H1 (cell line): ENCODE data around the gene LIFR. TPM values are rescaled to one million over a fixed set of nuclear protein-coding genes. Genes with fewer than 3 reads are reported as not detected.

Source experiments
- CTCF ChIA-PET: fragments of 300-600 bp; sonication (Branson Sonifier 250); formaldehyde crosslinking; loops from one replicate; lab custom pipeline; 2021; ENCODE audit not compliant: partially characterized antibody; lab: Charles Lee
- POLR2A ChIA-PET: fragments of 300-600 bp; sonication (Branson Sonifier 250); formaldehyde crosslinking; loops from one replicate; lab custom pipeline; 2021; ENCODE audit warnings: inconsistent platforms; ENCODE audit not compliant: partially characterized antibody; lab: Charles Lee
- DNase-seq, 2 experiments: peaks; one replicate each; pipeline versions ENCODE4 v3.0.0 to v3.0.0-alpha.2; 2010 to 2022; ENCODE audit warnings: low spot score in 2 of 2, low read depth in 1 of 2, mixed read lengths in 1 of 2
- FAIRE-seq: peaks from 2 replicates; lab custom pipeline; 2011; peaks lifted over from hg19 to GRCh38; lab: Jason Lieb, UNC
- H2AFZ ChIP-seq: 2 replicates; pipeline ENCODE4 v1.8.1; 2012; ENCODE audit warnings: low read length, inconsistent platforms
- H2AK5ac ChIP-seq: 2 replicates; pipeline ENCODE4 v1.6.1; 2013; ENCODE audit warnings: low read depth, low read length
- H2BK120ac ChIP-seq: replicated peaks from 2 replicates; pipeline ENCODE3; 2013; ENCODE audit warnings: low read depth, low read length, inconsistent platforms
- H2BK12ac ChIP-seq: 2 replicates; pipeline ENCODE4 v1.6.1; 2013; ENCODE audit warnings: low read depth, low read length
- H2BK15ac ChIP-seq: 2 replicates; pipeline ENCODE4 v1.6.1; 2013; ENCODE audit warnings: low read length
- H2BK20ac ChIP-seq: 2 replicates; pipeline ENCODE4 v1.6.1; 2013; ENCODE audit warnings: low read length
- H2BK5ac ChIP-seq: 2 replicates; pipeline ENCODE4 v1.6.1; 2013; ENCODE audit warnings: low read depth, low read length
- H3K14ac ChIP-seq: 2 replicates; pipeline ENCODE4 v1.6.1; 2013; ENCODE audit warnings: inconsistent platforms; ENCODE audit not compliant: insufficient read length
- H3K18ac ChIP-seq: 2 replicates; pipeline ENCODE4 v1.6.1; 2013; ENCODE audit warnings: low read length; ENCODE audit errors: extremely low read depth
- H3K23ac ChIP-seq: 2 replicates; pipeline ENCODE4 v1.6.1; 2013; ENCODE audit warnings: inconsistent platforms; ENCODE audit not compliant: insufficient read length
- H3K23me2 ChIP-seq: 2 replicates; pipeline ENCODE4 v1.6.1; 2013; ENCODE audit warnings: low read depth, low read length
- H3K27ac ChIP-seq: 2 replicates; pipeline ENCODE4 v1.6.1; 2011; ENCODE audit warnings: low read depth, low read length, inconsistent platforms
- H3K27me3 ChIP-seq, 4 experiments: replicated peaks in 1 of 4; 1 replicate in 1 of 4; 2 replicates in 3 of 4; pipeline versions ENCODE4 v1.6.1 to v1.8.1; 2011 to 2013; ENCODE audit warnings: low read length in 3 of 4, mild to moderate bottlenecking in 3 of 4, inconsistent platforms in 2 of 4, mixed read lengths in 2 of 4, moderate library complexity in 1 of 4; ENCODE audit not compliant: control insufficient read depth in 3 of 4, insufficient read depth in 3 of 4; ENCODE audit errors: extremely low read depth in 1 of 4
- H3K36me3 ChIP-seq, 4 experiments: 2 replicates each; pipeline versions ENCODE4 v1.6.1 to v1.8.1; 2011 to 2013; ENCODE audit warnings: mild to moderate bottlenecking in 4 of 4, low read length in 3 of 4, moderate library complexity in 2 of 4, control low read depth in 1 of 4, inconsistent platforms in 1 of 4; ENCODE audit not compliant: insufficient read depth in 4 of 4, control insufficient read depth in 2 of 4
- H3K4ac ChIP-seq: replicated peaks from 2 replicates; pipeline ENCODE3; 2013; ENCODE audit warnings: low read length, low read depth, mixed read lengths, inconsistent platforms; ENCODE audit not compliant: insufficient read length
- H3K4me1 ChIP-seq, 4 experiments: replicated peaks in 1 of 4; 1 replicate in 1 of 4; 2 replicates in 3 of 4; pipeline versions ENCODE4 v1.6.1 to v1.8.1; 2011 to 2013; ENCODE audit warnings: low read length in 3 of 4, inconsistent platforms in 2 of 4, mixed read lengths in 1 of 4; ENCODE audit not compliant: insufficient read depth in 4 of 4, control insufficient read depth in 3 of 4
- H3K4me2 ChIP-seq, 2 experiments: 2 replicates each; pipeline versions ENCODE4 v1.6.1 to v1.8.1; 2011 to 2013; ENCODE audit warnings: low read depth in 2 of 2, low read length in 2 of 2, control low read depth in 1 of 2, inconsistent platforms in 1 of 2, mild to moderate bottlenecking in 1 of 2; ENCODE audit not compliant: insufficient read depth in 1 of 2
- H3K4me3 ChIP-seq, 4 experiments: fragments of 200-600, 300-600 bp in 1 of 4; sonication (generic), shearing (Covaris generic), sonication (Bioruptor Twin) in 1 of 4; 2 replicates each; pipeline versions ENCODE4 v1.5.1 to v1.8.1; 2011 to 2016; ENCODE audit warnings: low read length in 4 of 4, low read depth in 3 of 4, control low read depth in 2 of 4, inconsistent platforms in 2 of 4, mild to moderate bottlenecking in 2 of 4, mixed read lengths in 1 of 4, moderate library complexity in 1 of 4; ENCODE audit not compliant: insufficient read depth in 2 of 4; ENCODE audit errors: extremely low read depth in 1 of 4
- H3K56ac ChIP-seq: replicated peaks from 2 replicates; pipeline ENCODE3; 2013; ENCODE audit warnings: low read depth, mild to moderate bottlenecking, mixed read lengths, low read length, inconsistent platforms; ENCODE audit not compliant: insufficient read length
- H3K79me1 ChIP-seq: 2 replicates; pipeline ENCODE4 v1.6.1; 2013; ENCODE audit warnings: low read depth, low read length, control low read depth
- H3K79me2 ChIP-seq, 2 experiments: 2 replicates each; pipeline versions ENCODE4 v1.6.1 to v1.8.1; 2012 to 2013; ENCODE audit warnings: low read length in 2 of 2, mild to moderate bottlenecking in 2 of 2, inconsistent platforms in 1 of 2; ENCODE audit not compliant: insufficient read depth in 2 of 2, control insufficient read depth in 1 of 2
- H3K9ac ChIP-seq, 4 experiments: replicated peaks in 1 of 4; 1 replicate in 1 of 4; 2 replicates in 3 of 4; pipeline versions ENCODE4 v1.6.1 to v1.8.1; 2011 to 2013; ENCODE audit warnings: low read depth in 3 of 4, low read length in 3 of 4, control low read depth in 2 of 4, mild to moderate bottlenecking in 2 of 4, moderate library complexity in 2 of 4, inconsistent platforms in 1 of 4; ENCODE audit errors: extremely low read depth in 1 of 4
- H3K9me3 ChIP-seq, 2 experiments: 2 replicates each; pipeline versions ENCODE4 v1.6.1 to v1.8.1; 2012 to 2013; ENCODE audit warnings: mild to moderate bottlenecking in 2 of 2, moderate library complexity in 2 of 2, control low read depth in 1 of 2, inconsistent platforms in 1 of 2, low read depth in 1 of 2, low read length in 1 of 2, mixed read lengths in 1 of 2; ENCODE audit not compliant: insufficient read depth in 2 of 2
- H4K20me1 ChIP-seq, 2 experiments: replicated peaks in 1 of 2; 2 replicates each; pipeline versions ENCODE3 to v1.8.1; 2011 to 2013; ENCODE audit warnings: inconsistent platforms in 2 of 2, low read length in 2 of 2, mild to moderate bottlenecking in 1 of 2; ENCODE audit not compliant: insufficient read depth in 2 of 2, control insufficient read depth in 1 of 2
- H4K5ac ChIP-seq: 2 replicates; pipeline ENCODE4 v1.6.1; 2013; ENCODE audit warnings: low read length, low read depth, mixed read lengths, inconsistent platforms; ENCODE audit not compliant: insufficient read length
- H4K8ac ChIP-seq: 2 replicates; pipeline ENCODE4 v1.8.0; 2013; ENCODE audit warnings: mild to moderate bottlenecking, moderate library complexity, low read length, inconsistent platforms; ENCODE audit not compliant: insufficient read depth; ENCODE audit errors: extremely low read depth
- H4K91ac ChIP-seq: replicated peaks from 2 replicates; pipeline ENCODE3; 2013; ENCODE audit warnings: low read length, mixed read lengths, inconsistent platforms; ENCODE audit not compliant: insufficient read length
- CREB1 ChIP-seq: IDR thresholded peaks from 2 replicates; pipeline ENCODE4 v1.6.1; 2012; ENCODE audit warnings: inconsistent platforms
- EZH2 ChIP-seq: fragments of 200-600 bp; sonication (generic); IDR thresholded peaks from 2 replicates; pipeline ENCODE4 v1.7.1; 2012; ENCODE audit warnings: low read depth, mild to moderate bottlenecking, moderate library complexity, low read length, inconsistent platforms; ENCODE audit not compliant: severe bottlenecking
- GTF2F1 ChIP-seq: IDR thresholded peaks from 2 replicates; pipeline ENCODE4 v1.6.1; 2012; ENCODE audit warnings: low read depth, low read length, improper control_type of control experiment, borderline replicate concordance
- POU5F1 ChIP-seq: IDR thresholded peaks from 2 replicates; pipeline ENCODE4 v1.6.1; 2011; ENCODE audit warnings: low read depth, mild to moderate bottlenecking, low read length, moderate library complexity
- SP2 ChIP-seq: IDR thresholded peaks from 2 replicates; pipeline ENCODE4 v1.6.1; 2012; ENCODE audit warnings: mild to moderate bottlenecking, low read length, inconsistent platforms
- YY1 ChIP-seq: IDR thresholded peaks from 2 replicates; pipeline ENCODE4 v1.6.1; 2011; ENCODE audit warnings: low read depth, mild to moderate bottlenecking, low read length
- WGBS, 2 experiments: shearing (Covaris generic) in 1 of 2; methylation state at CpG; one replicate each; pipeline versions ENCODE4 v1.1.6 to v1.1.7; 2013 to 2015; ENCODE audit warnings: low lambda C conversion rate in 2 of 2, mixed read lengths in 2 of 2, inconsistent platforms in 1 of 2, low coverage in 1 of 2, missing lambda C conversion rate in 1 of 2; ENCODE audit not compliant: insufficient replicate concordance in 2 of 2, insufficient coverage in 1 of 2, insufficient read length in 1 of 2; ENCODE audit errors: extremely low coverage in 1 of 2, missing lambda C conversion rate in 1 of 2; 5-methylcytosine and 5-hydroxymethylcytosine counted together
- polyA plus RNA-seq, 7 experiments: library from polyadenylated mRNA; depleted of rRNA in 3 of 7; stranded (reverse) in 5 of 7; unstranded in 2 of 7; fragments of >200 nt in 5 of 7; fragments of 200-250 nt in 2 of 7; gene quantifications; 1 replicate in 5 of 7; 2 replicates in 1 of 7; 4 replicates in 1 of 7; pipeline versions ENCODE4 v1.2.1 to v1.2.3, GENCODE V29; 2011 to 2013; ENCODE audit warnings: missing spikeins in 2 of 7, mixed read lengths in 2 of 7
- total RNA-seq: library from RNA; stranded (reverse); fragmentation: NEBNext Ultra II Directional; extraction: Animal tissue kit (Norgen Biotek cat#: 25700); gene quantifications from 2 replicates; pipeline ENCODE4 v1.2.1, GENCODE V29; 2021
- TF ChIP-seq, protein P1 (sequence below): IDR thresholded peaks from 2 replicates; pipeline ENCODE4 v1.6.1; 2012; ENCODE audit warnings: low read length, inconsistent platforms
- TF ChIP-seq, protein P2 (sequence below), 3 experiments: IDR thresholded peaks; 1 replicate in 2 of 3; 2 replicates in 1 of 3; pipeline versions ENCODE4 v1.5.1 to v1.6.1; 2011; ENCODE audit warnings: low read length in 3 of 3, mild to moderate bottlenecking in 3 of 3, inconsistent platforms in 2 of 3, low read depth in 1 of 3, moderate library complexity in 1 of 3; ENCODE audit not compliant: insufficient read depth in 1 of 3; ENCODE audit errors: control extremely low read depth in 1 of 3

The LIFR gene
- total and polyA plus RNA-seq, 2 of the 8 experiments (the other 6 are each of a cell fraction or from before 2014, with no cell fraction given) = 2.0 to 18.9 TPM

DNA sequence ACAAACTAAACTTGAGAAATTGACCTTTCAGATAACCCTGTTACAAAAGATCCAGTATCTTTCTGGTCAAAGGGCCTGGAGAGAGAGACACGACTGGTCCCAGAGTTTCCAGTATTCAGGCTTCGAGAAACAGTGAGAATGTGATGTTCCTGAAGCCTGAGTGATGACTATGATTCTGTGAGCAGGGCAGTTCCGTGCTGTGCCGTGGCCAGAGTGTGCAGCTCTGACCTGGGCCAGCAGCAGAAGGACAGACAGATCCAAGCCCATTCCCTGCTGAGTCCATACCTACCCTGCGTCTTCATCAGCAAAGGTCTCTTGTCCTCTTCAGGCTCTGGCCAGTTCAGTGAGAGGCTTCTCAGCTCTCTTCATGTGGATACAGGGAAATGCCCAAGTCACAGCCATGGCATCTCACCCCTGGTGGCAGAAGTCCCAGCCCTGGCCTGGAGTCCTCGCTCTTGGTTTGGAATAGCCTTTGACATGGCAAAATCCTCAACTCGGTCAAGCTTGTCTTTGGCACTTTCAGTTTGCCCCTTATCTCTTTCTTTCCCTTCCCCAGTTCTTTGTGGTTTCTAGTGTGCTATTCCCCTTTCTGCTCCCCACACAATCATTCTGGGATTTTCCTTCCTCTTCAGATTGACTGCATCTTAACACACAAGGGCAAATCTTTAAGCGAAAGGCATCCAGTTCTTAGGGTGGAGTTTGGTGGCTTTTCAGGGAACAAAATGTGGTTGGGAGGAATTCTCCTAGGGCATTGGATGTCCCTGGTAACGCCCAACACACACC is 107.7 kb downstream of the LIFR start:
- no peaks in the 10 kb centered on the region for H3K79me1 ChIP-seq
- no peak overlapping the region for H2BK12ac ChIP-seq
- H2BK5ac ChIP-seq = no peak overlapping the region
- ChIA-PET POLR2A (no interaction called here), CTCF (interaction anchor here (1.1 to 3.0 kb wide), 3 partner anchors 7 to 667 kb away, joined by 4 to 14 read pairs (median 5); no protein-coding TSS in a partner anchor)
- H4K20me1 ChIP-seq = no peaks in the 10 kb centered on the region
- no peak overlapping the region for H3K14ac ChIP-seq
- DNase-seq (no peak), FAIRE-seq (no peak)
- H3K56ac ChIP-seq = no peak overlapping the region
- H4K5ac ChIP-seq = no peak overlapping the region
- H3K23me2 ChIP-seq = peaks cover 1% of the 10 kb centered on the region; the same call in 1 of the 2 replicates
- no peak overlapping the region for H3K4me2 ChIP-seq
- no peak overlapping the region for H4K8ac ChIP-seq
- H3K18ac ChIP-seq = no peak overlapping the region
- no peak overlapping the region for H4K91ac ChIP-seq
- H3K4me3 ChIP-seq = no peak overlapping the region
- no peaks in the 10 kb centered on the region; a peak in 1 of 7 replicates for H3K4me1 ChIP-seq
- no peak overlapping the region for H3K27ac ChIP-seq
- no peak overlapping the region for H3K4ac ChIP-seq
- no peak overlapping the region for H2BK120ac ChIP-seq
- no peak overlapping the region for H3K9ac ChIP-seq
- no peak overlapping the region for H3K23ac ChIP-seq
- H3K79me2 ChIP-seq = no peaks in the 10 kb centered on the region
- WGBS, 2 experiments = 88% methylated on average over 9 of the region's 9 CpGs; no CpG with 5 or more reads in 1 of the 2 experiments
- no peaks in the 10 kb centered on the region for H3K9me3 ChIP-seq
- H3K27me3 ChIP-seq = no peaks in the 10 kb centered on the region
- no peaks in the 10 kb centered on the region for H3K36me3 ChIP-seq
- no peak overlapping the region for H2AK5ac ChIP-seq
- H2AFZ ChIP-seq = no peak overlapping the region
- H2BK15ac ChIP-seq = no peak overlapping the region
- H2BK20ac ChIP-seq = no peak overlapping the region
- no peak for TF ChIP-seq EZH2
- TF ChIP-seq GTF2F1 = no peak
- no peak for TF ChIP-seq SP2
- TF ChIP-seq, protein P1, sequence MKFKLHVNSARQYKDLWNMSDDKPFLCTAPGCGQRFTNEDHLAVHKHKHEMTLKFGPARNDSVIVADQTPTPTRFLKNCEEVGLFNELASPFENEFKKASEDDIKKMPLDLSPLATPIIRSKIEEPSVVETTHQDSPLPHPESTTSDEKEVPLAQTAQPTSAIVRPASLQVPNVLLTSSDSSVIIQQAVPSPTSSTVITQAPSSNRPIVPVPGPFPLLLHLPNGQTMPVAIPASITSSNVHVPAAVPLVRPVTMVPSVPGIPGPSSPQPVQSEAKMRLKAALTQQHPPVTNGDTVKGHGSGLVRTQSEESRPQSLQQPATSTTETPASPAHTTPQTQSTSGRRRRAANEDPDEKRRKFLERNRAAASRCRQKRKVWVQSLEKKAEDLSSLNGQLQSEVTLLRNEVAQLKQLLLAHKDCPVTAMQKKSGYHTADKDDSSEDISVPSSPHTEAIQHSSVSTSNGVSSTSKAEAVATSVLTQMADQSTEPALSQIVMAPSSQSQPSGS = no peak
- TF ChIP-seq, protein P2, sequence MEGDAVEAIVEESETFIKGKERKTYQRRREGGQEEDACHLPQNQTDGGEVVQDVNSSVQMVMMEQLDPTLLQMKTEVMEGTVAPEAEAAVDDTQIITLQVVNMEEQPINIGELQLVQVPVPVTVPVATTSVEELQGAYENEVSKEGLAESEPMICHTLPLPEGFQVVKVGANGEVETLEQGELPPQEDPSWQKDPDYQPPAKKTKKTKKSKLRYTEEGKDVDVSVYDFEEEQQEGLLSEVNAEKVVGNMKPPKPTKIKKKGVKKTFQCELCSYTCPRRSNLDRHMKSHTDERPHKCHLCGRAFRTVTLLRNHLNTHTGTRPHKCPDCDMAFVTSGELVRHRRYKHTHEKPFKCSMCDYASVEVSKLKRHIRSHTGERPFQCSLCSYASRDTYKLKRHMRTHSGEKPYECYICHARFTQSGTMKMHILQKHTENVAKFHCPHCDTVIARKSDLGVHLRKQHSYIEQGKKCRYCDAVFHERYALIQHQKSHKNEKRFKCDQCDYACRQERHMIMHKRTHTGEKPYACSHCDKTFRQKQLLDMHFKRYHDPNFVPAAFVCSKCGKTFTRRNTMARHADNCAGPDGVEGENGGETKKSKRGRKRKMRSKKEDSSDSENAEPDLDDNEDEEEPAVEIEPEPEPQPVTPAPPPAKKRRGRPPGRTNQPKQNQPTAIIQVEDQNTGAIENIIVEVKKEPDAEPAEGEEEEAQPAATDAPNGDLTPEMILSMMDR (IDR thresholded peaks at IDR 0.05; ENCODE audit: control extremely low read depth in 1 of 3, insufficient read depth in 1 of 3, low read depth in 1 of 3, low read length in 3 of 3) = no peak
- TF ChIP-seq YY1 = no peak
- no peak for TF ChIP-seq CREB1
- no peak for TF ChIP-seq POU5F1
